AG04449 (cell line): ENCODE results near the gene HYKK.

Experiments used
- CTCF ChIA-PET: fragments of 350-600 bp; formaldehyde crosslinking; extraction: SDS; loops from one replicate; lab custom pipeline; 2021; ENCODE audit warnings: antibody characterized with exemption; lab: Yijun Ruan, JAX
- POLR2A ChIA-PET: fragments of 400-600, 350-600 bp; formaldehyde crosslinking; extraction: SDS; loops from one replicate; lab custom pipeline; 2020; ENCODE audit warnings: antibody characterized with exemption, inconsistent platforms; lab: Yijun Ruan, JAX
- DNase-seq: peaks from one replicate; pipeline ENCODE4 v3.0.0-alpha.2; 2010; ENCODE audit warnings: low read depth, low spot score
- H3K4me3 ChIP-seq: 2 replicates; pipeline ENCODE4 v1.5.1; 2011; ENCODE audit warnings: low read depth, mild to moderate bottlenecking, control low read depth, low read length
- CTCF ChIP-seq: IDR thresholded peaks from one replicate; pipeline ENCODE4 v1.5.1; 2011; ENCODE audit warnings: mild to moderate bottlenecking, moderate library complexity, low read length, control low read depth, inconsistent platforms; ENCODE audit not compliant: insufficient read depth; ENCODE audit errors: missing control alignments

Gene HYKK

GRCh38 chr15:78506971-78507830, at the start of gene HYKK:
HYKK (plus strand) TSS chr15:78507577; CDS start chr15:78513089, 5,512 bp downstream.
- DNase-seq, result peak; percentile 82
- peak within 1 kb of the TSS; percentile 97 for H3K4me3 ChIP-seq
- ChIA-PET CTCF (interaction anchor here (0.7 kb wide), 1 partner anchor 66 kb away, joined by 3 read pairs; no protein-coding TSS in a partner anchor), POLR2A (interaction anchor here (1.3 kb wide), 1 partner anchor 33 kb away, joined by 4 read pairs; the partner anchor contains the start of gene PSMA4)
- TF ChIP-seq CTCF, result peak; percentile 27

- POLR2A ChIA-PET, result interaction anchor here (0.9 kb wide), 1 partner anchor 9 kb away, joined by 4 read pairs; no protein-coding TSS in a partner anchor
Observed at GRCh38 chr15:78460737-78461136, 46.6 kb upstream of the HYKK start.

GRCh38 chr15:78461171-78461888, 46.0 kb upstream of the HYKK start:
- POLR2A ChIA-PET, result interaction anchor here (0.9 kb wide), 2 partner anchors 8 to 24 kb away, joined by 3 to 4 read pairs; partner anchors contain the start of gene IREB2
- no peak for DNase-seq
- CTCF ChIA-PET, result interaction anchor here (0.8 to 2.0 kb wide), 3 partner anchors 10 to 39 kb away, joined by 3 to 7 read pairs (median 3); no protein-coding TSS in a partner anchor
- no peak for TF ChIP-seq CTCF
- H3K4me3 ChIP-seq, result no peak overlapping the region

More at GRCh38 chr15:78460737-78461136, 46.6 kb upstream of the HYKK start:
- no peak for TF ChIP-seq CTCF
- CTCF ChIA-PET, result interaction anchor here (0.8 to 2.0 kb wide), 2 partner anchors 10 to 38 kb away, joined by 3 to 7 read pairs; no protein-coding TSS in a partner anchor
- DNase-seq, result no peak
- H3K4me3 ChIP-seq, result no peak overlapping the region

GRCh38 chr15:78469031-78469430, 38.3 kb upstream of the HYKK start:
- TF ChIP-seq CTCF, result no peak
- CTCF ChIA-PET, result interaction anchor here (1.2 kb wide), 2 partner anchors 12 to 22 kb away, joined by 3 to 4 read pairs; no protein-coding TSS in a partner anchor
- POLR2A ChIA-PET, result interaction anchor here (1.1 kb wide), 1 partner anchor 8 kb away, joined by 4 read pairs; no protein-coding TSS in a partner anchor
- DNase-seq, result no peak
- H3K4me3 ChIP-seq, result no peak overlapping the region

GRCh38 chr15:78477295-78477694, 30.1 kb upstream of the HYKK start:
- no peak overlapping the region for H3K4me3 ChIP-seq
- DNase-seq, result no peak
- ChIA-PET CTCF (interaction anchor here (2.5 kb wide), 1 partner anchor 169 kb away, joined by 13 read pairs; no protein-coding TSS in a partner anchor), POLR2A (no interaction called here)
- TF ChIP-seq CTCF, result no peak
